Amniotic stem cell (primary cell): ENCODE results near the gene MSTO1.
A peak's percentile ranks its signal among the peaks of the same experiment; 100 is the strongest.
"Not testable (repeated sequence)": the region's sequence is repeated elsewhere in the genome, so short reads cannot be mapped to it uniquely, and the experiment has no call there.

Source experiments
- DNase-seq: peaks from one replicate; lab custom pipeline; 2025; lab: John Stamatoyannopoulos, UW

The MSTO1 gene

DNA sequence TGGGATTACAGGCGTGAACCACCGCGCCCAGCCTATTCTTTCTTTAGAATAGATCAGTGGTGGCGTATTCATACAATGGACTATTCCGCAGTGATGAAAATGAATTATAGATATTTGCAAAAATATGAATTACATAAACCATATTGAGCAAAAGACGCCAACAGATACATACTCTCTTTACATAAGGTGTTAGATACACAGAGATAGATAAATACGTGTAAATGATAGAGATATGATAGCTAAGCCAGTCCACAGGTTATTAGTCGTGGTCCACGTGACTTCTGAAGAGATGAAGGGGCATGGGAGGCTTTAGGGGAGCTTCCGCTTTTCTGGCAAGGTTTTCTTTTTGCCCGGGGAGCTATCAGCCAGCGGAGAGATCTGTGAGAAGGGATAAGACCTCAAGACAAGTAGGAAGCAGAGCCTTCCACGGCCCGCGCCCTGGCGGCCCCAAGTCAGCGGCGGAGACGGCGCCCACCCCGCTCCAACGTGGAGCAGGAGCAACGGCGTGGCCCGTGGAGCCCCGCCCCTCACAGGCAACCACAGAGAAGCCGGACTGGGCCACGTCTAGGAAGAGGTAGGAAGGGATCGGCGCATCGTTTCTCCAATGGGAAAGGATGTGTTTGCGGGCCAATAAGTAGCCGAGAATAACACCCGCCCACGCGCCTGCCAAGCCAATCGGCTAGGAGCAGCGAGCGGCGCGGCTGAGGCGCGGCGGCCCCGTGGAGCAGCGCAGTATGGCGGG is at the start of gene MSTO1:
MSTO1 (plus strand) TSS at position 704 of the 742 bp plus-strand sequence; CDS start at position 735, 31 bp downstream.
- DNase-seq = peak; percentile 98

- not testable (repeated sequence) for DNase-seq
Measured at GRCh38 chr1:155561779-155562580, 48.0 kb upstream of the MSTO1 start.

DNA sequence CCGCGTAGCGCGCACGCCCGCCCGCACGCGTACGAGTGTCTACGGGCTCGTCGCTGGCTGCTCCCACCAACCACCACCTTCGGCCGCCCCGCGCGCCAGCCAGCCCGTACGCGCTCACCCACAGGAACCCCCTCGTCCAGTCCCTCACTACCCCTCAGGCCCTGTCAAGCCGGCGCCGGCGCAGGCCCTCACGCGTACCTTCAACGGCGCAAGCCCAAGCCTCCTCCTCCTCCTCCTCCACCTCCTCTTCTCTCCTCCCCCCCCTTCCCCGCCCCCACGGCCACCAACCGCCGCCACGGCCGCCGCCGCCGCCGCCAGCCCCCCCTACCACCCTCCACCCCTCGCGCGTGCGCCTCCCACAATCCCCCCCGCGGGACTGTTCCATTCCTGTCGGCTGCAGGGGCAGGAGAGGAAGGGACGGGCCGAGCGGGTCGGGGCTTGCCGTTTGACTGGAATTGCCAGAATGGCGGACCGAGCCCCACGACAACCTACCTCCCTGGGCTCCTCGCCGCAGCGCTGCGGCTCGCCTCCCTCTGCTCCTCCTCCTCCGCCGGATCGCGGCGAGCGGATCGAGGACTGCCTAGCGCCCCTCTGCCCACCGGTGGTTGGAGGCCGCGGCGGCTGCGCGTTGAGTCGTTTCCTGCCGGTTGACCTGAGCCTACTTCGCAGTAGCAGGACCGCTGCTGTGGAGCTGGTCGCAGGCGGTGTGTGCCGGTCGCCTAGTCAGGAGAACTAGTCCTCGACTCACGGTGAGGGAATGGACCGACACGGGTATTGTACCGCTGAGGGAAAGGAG is 47.2 kb upstream of the MSTO1 start, which contains the start of gene ASH1L:
ASH1L (minus strand) TSS at position 223 of the 796 bp plus-strand sequence. CDS start 41,284 bp downstream, outside the sequence.
- DNase-seq = peak; percentile 89

DNA sequence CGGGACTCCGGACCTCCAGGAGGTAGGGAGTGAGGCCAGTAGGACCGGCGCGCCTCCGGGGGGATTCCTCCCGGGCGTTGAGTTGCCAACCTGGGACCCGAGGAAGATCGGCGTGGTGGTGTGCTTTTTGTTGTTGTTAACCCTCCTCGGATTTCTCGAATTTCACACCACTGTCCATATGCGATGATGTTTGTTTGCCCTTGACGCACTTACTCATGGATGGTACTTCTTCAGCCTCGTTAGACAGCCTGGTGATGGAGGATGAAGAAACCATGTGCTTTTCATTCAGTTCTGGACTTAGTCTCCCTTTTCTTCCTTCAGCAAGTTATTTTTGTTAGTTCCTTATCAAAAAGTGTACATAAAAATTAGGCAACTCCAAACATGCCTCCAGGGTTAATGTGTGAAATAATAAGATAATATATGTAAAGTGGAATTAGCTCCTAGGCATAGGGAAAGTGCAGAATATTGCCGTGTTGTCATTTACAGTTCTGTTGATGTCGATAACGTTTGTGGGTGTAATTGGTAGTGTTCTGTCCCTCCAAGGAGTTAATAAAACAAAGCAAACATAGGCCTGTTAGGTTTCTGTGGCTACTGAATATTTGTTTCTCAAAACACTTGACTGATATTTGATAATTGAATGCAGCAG is 46.5 kb upstream of the MSTO1 start:
- not testable (repeated sequence) for DNase-seq

GRCh38 chr1:155569988-155570592 is 39.9 kb upstream of the MSTO1 start:
- DNase-seq = no peak

GRCh38 chr1:155570593-155570990 is 39.4 kb upstream of the MSTO1 start:
- DNase-seq = no peak

DNA sequence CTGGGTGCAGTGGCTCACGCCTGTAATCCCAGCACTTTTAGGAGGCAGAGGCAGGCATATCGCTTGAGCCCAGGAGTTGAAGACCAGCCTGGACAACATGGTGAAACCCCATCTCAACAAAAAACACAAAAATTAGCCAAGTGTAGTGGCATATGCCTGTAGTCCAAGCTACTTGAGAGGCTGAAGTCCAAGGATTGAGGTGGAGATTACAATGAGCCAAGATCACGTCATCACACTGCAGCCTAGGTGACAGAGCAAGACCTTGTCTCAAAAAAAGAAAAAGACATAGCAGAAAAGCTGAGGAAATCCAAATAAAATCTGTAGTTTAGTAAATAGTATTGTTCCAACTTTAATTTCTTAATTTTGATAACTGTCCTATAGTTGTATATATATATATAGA is 35.9 kb upstream of the MSTO1 start:
- DNase-seq = no peak

GRCh38 chr1:155575608-155576007 is 34.4 kb upstream of the MSTO1 start:
- not testable (repeated sequence) for DNase-seq

DNA sequence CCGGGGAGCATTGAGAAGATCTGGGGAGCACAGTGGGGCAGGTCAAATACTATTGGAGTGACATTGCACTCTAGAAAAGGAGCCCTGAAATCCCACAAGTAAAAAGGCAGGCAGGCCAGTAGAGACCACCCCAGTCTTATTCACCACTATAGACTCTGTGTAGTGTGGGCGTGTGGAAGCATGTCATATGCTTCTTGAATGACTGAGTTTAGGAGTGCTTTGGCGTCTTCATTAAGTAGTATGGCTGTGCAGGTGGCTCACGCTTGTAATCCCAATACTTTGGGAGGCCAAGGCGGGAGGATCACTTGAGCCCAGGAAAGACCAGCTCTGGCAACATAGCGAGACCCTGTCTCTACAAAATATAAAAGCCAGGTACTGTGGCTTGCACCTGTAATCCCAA is 26.2 kb upstream of the MSTO1 start:
- DNase-seq = not testable (repeated sequence)

DNA sequence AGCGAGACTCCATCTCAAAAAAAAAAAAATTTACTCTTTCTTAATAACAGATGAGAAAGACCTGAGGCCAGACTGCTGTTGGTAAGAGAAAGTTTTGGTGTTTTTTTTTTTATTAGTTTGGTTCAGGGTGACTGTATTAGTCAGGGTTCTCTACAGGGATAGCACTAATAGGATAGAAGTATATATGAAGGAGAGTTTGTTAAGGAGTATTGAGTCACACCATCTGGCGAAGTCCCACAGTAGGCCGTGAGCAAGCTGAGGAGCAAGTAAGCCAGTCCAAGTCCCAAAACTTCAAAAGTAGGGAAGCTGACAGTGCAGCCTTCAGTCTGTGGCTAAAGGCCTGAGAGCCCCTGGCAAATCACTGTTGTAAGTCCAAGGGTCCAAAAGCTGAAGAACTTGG is 20.7 kb upstream of the MSTO1 start:
- DNase-seq = not testable (repeated sequence)

DNA sequence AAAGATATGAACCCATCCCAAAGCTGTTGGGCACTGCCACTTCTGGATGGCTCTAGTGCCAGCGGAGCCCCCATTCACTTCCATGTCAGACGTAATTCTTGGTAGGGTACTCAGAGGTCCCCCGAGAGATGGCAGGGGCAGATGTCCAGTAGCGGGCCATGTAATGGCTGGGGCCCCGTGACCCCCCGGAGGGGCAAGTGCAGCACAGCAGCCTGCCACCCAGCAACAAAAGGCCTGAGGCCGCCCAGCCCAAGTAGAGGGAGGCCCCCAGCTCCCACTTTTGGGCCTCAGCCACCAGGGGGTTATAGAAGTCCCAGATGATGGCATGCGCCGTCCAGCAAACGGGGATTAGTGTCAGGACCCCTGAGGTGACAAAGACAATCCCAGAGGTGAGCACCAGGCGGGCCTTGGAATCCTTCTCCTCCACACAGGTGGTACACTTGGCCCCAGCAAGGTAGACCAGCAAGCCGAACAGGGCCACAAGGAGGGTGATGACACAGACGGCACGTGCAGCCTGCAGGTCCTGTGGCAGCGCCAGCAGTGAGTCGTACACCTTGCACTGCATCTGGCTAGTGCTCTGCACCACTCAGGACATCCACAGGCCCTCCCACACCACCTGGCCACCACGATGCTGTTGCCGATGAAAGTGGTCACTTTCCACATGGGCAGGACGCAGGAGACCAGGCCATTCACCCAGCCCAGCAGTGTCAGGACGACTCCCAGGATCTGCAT is 19.3 kb upstream of the MSTO1 start:
- not testable (repeated sequence) for DNase-seq

DNA sequence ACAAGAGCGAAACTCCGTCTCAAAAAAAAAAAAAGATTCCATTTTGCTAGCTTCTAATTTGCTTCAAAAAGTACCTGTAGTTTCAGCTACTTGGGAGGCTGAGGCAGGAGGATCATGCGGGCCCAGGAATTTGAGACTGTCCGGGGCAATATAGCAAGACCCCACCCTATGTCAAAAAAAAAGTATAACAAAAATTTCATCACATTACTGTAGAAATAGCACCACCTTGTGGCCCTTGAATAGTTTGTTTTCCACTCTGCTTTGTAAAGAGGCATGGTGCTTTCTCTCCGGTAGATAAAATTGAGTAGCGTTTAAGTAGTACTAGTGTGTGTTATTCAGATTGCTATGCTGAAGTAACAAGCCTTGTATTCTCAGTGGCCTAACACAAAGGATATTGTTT is 18.2 kb upstream of the MSTO1 start:
- DNase-seq = peak; percentile 44

DNA sequence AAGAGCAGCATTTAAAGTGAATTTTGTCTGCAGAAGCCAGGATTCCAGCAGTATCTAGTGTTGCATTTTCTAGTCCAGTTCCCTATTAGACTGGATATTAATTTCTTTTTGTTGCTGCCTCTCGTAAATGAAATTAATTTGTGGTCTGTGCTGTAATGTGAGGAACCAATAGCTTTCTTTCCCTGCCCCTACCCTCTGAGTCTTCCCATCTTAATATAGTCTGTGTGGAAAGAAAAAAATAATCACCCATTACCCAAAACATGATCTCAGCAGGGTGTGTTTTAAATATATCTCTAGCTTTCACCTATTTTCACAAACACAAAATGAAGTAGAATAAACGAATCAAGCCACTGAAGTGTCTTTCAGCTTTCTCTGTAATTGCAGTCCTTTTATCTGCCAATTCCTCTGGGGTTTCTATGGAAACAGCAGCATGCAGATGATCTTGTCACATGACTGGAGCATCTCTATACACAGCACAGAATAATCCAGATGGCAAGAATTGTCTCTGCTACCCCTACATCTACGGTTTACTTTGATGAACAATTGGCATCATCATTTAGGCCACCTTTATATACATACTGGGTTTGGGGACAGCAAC is 14.0 kb upstream of the MSTO1 start:
- DNase-seq = not testable (repeated sequence)

DNA sequence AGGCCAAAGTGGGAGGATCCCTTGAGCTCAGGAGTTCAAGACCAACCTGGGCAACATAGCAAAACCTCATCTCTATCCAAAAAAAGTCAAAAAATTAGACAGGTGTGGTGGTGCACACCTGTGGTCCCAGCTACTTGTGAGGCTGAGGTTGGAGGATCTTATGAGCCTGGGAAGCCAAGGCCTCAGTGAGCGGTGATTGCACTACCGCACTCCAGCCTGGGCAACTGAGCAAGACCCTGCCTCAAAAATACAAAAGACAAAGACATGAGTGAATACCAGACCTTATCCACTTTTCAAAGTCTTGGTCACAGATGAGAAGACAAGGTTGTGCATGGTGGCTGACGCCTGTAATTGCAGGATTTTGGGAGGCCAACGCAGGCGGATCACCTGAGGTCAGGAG is 13.2 kb upstream of the MSTO1 start:
- DNase-seq = no peak

- no peak for DNase-seq
Measured at GRCh38 chr1:155598842-155599331, 11.1 kb upstream of the MSTO1 start.

- DNase-seq = not testable (repeated sequence)
Measured at GRCh38 chr1:155599828-155600572, 10.0 kb upstream of the MSTO1 start.

DNA sequence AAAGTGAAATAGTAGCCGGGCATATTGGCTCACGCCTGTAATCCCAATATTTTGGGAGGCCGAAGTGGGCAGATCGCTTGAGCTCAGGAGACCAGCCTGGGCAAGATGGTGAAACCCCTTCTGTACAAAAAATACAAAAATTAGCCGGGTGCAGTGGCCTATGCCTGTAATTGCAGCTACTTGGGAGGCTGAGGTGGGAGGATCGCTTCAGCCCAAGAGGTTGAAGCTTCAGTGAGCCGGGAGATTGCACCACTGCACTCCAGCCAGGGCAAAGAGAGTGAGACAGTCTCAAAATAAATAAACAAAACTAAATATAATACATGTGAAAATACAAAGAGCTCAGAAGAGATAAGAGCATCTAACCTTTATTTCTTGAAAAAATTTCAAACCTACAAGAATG is 2.3 kb upstream of the MSTO1 start:
- DNase-seq = no peak

DNA sequence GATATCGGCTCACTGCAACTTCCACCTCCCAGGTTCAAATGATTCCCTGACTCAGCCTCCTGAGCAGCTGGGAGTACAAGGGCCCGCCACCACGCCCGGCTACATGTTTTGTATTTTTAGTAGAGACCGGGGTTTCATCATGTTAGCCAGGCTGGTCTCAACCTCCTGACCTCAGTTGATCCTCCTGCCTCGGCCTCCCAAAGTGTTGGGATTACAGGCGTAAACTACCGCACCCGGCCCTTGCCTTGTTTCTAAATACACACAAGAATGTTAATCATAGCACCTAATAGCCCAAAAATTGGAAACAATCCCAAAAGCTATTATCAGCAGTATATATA is 1.2 kb upstream of the MSTO1 start:
- no peak for DNase-seq

GRCh38 chr1:155610257-155610647 is 234 bp downstream of the MSTO1 start:
- DNase-seq = not testable (repeated sequence)
